Uterus (tissue), 2 donors: ENCODE results near the gene TCF12.

ENCODE experiments used
- POLR2A ChIP-seq, 2 donors: fragments of 450-650 bp; IDR thresholded peaks; one replicate each; pipeline ENCODE4 v1.6.1; 2016; ENCODE audit warnings: antibody characterized with exemption in 2 of 2, mild to moderate bottlenecking in 1 of 2, moderate library complexity in 1 of 2
- TF ChIP-seq, protein P1 (sequence below), 4 experiments: fragments of 200-600 bp in 2 of 4; fragments of 450-650 bp in 2 of 4; sonication (generic) in 2 of 4; IDR thresholded peaks; one replicate each; pipeline ENCODE4 v1.5.1; 2016 to 2019; ENCODE audit warnings: antibody characterized with exemption in 4 of 4, mild to moderate bottlenecking in 2 of 4, moderate library complexity in 1 of 4

DNA sequence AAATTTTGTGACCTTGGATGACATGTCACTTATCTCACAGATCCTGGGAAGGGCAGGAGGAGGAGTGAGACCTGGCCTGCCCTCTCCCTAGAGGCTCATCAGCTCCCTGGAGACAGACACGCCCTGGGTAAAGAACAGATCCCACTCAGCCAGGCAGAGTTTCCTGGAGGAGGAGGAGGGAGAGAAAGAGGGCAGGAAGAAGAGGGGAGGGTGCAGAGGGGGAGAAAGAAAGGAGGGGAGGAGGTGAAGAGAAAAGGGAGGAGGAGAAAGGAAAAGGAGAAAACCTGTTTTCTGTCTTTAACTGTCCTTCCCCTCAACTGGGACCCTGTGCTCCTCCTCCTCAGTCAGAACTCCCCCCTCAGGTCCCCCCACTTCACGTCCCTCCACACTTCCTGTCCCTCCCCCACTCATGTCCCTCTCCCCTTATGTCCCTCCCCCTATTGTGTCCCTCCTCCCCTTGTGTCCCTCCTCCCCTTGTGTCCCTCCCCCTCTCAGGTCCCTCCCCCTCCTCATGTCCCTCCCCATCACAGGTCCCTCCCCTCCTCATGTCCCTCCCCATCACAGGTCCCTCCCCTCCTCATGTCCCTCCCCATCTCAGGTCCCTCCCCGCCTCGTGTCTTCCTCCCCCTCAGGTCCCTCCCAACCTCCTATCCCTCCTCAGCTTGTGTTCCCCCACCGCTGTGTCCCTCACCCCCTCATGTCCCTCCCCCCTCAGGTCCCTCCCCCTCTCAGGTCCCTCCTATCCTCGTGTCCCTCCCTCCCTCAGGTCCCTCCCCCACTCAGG lies 405.6 kb downstream of the TCF12 start:
- TF ChIP-seq POLR2A (IDR thresholded peaks at IDR 0.05) = no peak
- TF ChIP-seq, protein P1, sequence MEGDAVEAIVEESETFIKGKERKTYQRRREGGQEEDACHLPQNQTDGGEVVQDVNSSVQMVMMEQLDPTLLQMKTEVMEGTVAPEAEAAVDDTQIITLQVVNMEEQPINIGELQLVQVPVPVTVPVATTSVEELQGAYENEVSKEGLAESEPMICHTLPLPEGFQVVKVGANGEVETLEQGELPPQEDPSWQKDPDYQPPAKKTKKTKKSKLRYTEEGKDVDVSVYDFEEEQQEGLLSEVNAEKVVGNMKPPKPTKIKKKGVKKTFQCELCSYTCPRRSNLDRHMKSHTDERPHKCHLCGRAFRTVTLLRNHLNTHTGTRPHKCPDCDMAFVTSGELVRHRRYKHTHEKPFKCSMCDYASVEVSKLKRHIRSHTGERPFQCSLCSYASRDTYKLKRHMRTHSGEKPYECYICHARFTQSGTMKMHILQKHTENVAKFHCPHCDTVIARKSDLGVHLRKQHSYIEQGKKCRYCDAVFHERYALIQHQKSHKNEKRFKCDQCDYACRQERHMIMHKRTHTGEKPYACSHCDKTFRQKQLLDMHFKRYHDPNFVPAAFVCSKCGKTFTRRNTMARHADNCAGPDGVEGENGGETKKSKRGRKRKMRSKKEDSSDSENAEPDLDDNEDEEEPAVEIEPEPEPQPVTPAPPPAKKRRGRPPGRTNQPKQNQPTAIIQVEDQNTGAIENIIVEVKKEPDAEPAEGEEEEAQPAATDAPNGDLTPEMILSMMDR (IDR thresholded peaks at IDR 0.05) = no peak
